ENCODE results near the gene ZNF385D.
A peak's percentile ranks its signal among the peaks of the same experiment; 100 is the strongest.

Gene ZNF385D

DNA sequence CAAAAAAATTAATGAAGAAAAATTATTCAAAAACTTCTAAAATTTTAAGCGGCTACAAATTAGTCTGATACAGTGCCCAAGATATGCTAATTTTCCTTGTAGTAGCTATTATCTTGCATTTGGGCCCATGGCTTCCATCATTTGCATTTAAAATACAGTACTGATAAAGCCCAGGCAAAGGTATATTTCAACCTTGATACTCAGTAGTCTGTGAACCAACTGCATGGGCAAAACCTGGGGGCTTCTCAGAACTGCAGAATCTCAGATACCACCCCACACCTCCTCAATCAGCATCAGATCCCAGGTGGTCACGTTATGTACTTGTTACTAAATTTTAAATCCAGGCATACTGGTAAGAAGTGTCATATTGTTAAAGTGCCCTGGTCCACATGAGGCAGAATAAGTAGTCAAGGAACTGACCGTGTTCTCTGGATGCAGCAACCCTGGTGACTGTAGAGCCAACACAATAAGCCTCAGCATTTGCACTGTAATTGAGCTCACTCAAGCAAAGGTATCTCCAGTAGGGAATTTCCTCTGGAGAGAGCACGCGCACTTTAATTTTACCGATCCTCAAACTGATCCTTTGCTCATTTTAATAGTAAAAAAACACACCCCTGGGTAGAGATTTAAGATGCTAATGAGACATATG, 31.9 kb downstream of the ZNF385D start:
- H3K4me3 ChIP-seq (ENCODE audit: low read length): no peak overlapping the region
- no peak for DNase-seq (ENCODE audit: low read depth)
- TF ChIP-seq, protein P1, sequence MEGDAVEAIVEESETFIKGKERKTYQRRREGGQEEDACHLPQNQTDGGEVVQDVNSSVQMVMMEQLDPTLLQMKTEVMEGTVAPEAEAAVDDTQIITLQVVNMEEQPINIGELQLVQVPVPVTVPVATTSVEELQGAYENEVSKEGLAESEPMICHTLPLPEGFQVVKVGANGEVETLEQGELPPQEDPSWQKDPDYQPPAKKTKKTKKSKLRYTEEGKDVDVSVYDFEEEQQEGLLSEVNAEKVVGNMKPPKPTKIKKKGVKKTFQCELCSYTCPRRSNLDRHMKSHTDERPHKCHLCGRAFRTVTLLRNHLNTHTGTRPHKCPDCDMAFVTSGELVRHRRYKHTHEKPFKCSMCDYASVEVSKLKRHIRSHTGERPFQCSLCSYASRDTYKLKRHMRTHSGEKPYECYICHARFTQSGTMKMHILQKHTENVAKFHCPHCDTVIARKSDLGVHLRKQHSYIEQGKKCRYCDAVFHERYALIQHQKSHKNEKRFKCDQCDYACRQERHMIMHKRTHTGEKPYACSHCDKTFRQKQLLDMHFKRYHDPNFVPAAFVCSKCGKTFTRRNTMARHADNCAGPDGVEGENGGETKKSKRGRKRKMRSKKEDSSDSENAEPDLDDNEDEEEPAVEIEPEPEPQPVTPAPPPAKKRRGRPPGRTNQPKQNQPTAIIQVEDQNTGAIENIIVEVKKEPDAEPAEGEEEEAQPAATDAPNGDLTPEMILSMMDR (conservative IDR thresholded peaks at IDR 0.05; ENCODE audit: low read length): no peak

DNA sequence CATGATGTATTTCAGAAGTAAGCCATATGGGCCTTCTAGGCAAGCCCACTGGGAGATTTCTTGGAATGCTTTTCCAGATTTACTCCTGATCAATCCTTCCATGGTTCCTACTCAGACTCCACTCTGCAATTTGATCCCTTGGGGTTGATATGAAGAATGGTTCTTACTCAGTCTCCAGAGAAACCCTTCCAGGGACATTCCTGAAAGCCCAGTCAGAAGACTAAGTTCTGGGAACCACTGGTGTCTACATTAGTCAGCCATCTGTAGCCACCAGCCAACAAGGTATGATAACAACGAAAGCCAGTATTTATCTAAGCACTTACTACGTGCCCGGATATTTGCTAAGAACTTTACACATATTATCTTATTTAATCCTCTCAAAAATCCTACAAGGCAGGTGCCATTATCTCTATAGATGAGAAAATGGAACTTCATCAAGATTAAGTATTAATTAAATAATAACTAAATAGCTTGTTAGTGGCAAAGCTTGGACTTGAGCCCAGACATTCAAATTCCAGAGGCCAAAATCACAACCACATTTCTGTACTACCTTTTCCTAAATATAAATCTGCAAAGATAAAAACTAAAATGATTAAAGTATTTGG, 32.7 kb downstream of the ZNF385D start:
- H3K4me3 ChIP-seq (ENCODE audit: low read length): no peak overlapping the region
- peak; percentile 98 for DNase-seq (ENCODE audit: low read depth)
- TF ChIP-seq, protein P1 (conservative IDR thresholded peaks at IDR 0.05; ENCODE audit: low read length): no peak

GRCh38 chr3:21715662-21716061, 35.3 kb downstream of the ZNF385D start:
- TF ChIP-seq, protein P1 (conservative IDR thresholded peaks at IDR 0.05; ENCODE audit: low read length): no peak
- no peak overlapping the region for H3K4me3 ChIP-seq (ENCODE audit: low read length)
- no peak for DNase-seq (ENCODE audit: low read depth)

- TF ChIP-seq, protein P1 (conservative IDR thresholded peaks at IDR 0.05; ENCODE audit: low read length): no peak
- DNase-seq (ENCODE audit: low read depth): peak; percentile 86
- no peak overlapping the region for H3K4me3 ChIP-seq (ENCODE audit: low read length)
These were observed 45.2 kb downstream of the ZNF385D start for GRCh38 chr3:21705769-21706168.

DNA sequence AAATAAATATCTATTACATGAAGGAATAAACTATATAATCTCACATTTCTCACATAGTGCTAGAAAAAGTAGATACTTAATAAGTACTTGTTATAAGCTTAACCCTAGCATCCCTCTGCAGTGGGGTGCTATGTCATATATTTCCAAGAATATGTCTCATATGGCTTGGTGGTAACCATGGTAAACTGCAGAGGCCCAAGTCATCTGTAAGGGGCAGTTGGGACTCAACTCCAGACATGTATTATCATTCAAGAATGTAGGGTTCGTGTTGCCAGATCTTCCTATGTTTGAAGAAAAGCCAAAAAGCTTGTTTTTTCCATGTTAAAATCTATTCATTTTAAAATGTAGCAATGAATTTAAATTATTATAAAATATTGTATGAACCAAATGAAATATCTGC, 46.2 kb downstream of the ZNF385D start:
- no peak for DNase-seq (ENCODE audit: low read depth)
- no peak overlapping the region for H3K4me3 ChIP-seq (ENCODE audit: low read length)
- TF ChIP-seq, protein P1 (conservative IDR thresholded peaks at IDR 0.05; ENCODE audit: low read length): no peak

DNA sequence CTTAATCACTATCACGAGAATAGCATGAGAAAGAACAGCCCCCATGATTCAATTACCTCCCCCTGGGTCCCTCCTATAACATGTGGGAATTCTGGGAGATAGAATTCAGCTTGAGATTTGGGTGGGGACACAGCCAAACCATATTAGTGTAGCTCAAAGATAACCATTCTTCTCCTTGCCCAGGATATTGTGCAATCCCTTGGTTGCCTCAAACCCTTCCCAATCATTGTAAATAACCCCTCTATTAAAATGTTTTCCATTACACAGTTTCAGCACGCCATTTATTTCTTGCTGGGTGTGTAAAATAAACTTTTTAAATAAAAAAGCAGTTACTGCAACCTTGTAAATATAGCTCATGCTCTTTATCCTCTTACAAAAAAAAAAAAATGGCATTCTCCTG, 47.7 kb downstream of the ZNF385D start:
- peak; percentile 24 for DNase-seq (ENCODE audit: low read depth)
- H3K4me3 ChIP-seq (ENCODE audit: low read length): no peak overlapping the region
- TF ChIP-seq, protein P1 (conservative IDR thresholded peaks at IDR 0.05; ENCODE audit: low read length): no peak

GRCh38 chr3:21697707-21698106, 53.3 kb downstream of the ZNF385D start:
- TF ChIP-seq, protein P1 (conservative IDR thresholded peaks at IDR 0.05; ENCODE audit: low read length): no peak
- no peak overlapping the region for H3K4me3 ChIP-seq (ENCODE audit: low read length)
- no peak for DNase-seq (ENCODE audit: low read depth)

All from AG10803 (cell line).